NCI-H524 treated with DMSO at 0.1 percent for 48 hours (cell line): Measurements from ENCODE around the gene CALM1.

Source experiments
- DNase-seq: peaks from one replicate; lab custom pipeline; 2025; lab: John Stamatoyannopoulos, UW

Gene CALM1

DNA sequence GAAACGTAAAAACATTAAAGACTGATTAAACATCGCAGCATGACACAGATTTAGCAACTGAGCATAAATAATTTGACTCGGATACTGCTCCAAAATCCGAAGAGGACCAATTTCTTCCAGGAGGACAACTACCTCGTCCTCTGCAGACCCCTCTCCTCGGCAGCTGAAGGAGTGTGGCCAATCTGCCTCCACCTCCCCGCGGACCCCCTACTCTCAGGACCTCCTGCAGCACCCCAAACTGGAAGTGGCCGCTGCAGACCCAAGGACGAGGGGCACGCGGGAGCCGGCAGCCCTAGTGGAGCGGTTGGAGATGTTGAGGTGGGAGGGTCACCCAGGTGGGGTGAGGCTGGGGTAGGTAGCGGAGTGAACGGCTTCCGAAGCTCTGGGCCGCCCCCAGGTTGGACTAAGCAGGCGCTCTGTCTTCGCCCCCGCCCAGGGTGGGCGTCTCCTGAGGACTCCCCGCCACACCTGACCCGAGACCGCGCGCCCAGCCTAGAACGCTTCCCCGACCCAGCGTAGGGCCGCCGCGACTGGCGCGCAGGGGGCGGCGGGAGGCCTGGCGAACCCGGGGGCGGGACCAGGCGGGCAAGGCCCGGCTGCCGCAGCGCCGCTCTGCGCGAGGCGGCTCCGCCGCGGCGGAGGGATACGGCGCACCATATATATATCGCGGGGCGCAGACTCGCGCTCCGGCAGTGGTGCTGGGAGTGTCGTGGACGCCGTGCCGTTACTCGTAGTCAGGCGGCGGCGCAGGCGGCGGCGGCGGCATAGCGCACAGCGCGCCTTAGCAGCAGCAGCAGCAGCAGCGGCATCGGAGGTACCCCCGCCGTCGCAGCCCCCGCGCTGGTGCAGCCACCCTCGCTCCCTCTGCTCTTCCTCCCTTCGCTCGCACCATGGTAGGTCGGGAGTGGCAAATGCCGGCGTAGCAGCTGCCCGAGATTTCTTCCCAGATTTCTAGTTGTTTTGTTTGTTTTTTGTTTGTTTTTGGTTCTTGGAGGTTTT, at the start of gene CALM1:
Gene CALM1, plus strand, starts transcription at position 689 of the 999 bp plus-strand sequence. Its CDS starts 202 bp downstream, at position 891.
- DNase-seq, result peak; percentile 76

DNA sequence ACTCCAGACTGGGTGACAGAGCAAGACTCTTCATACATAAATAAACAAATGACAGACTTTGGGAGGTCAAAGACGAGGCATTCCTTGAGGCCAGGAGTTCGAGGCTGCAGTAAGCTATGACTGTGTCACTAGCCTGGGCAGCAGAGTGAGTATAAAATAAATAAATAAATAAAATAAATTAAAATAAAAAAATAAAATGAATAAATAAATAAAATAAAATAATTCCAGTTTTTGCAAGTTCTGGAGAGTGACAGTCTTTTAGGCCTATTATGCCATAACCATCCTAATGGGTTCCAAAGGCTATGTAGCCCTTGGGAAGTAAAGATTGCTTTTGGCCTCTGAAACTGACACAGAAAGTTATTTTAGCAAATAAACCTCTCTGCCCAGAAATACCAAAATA, 48.6 kb upstream of the CALM1 start:
- no peak for DNase-seq

DNA sequence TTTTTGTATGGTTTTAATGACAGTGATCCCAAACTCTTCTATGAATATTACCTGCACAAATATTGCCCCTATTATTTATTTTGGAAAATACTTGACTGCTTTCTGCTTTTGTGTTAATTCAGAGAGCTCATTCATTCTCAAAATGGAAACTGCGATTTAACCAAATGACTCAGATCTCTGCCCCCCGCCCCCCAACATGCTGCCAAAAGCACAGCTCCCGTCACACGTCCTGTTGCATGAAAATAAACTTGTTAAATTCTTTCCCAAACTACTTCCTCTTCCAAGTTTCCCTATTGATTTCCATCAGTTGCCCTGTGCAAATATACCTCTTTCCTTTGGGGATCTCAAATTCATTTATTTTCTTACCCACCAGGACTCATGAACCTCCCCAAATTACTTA, 47.1 kb upstream of the CALM1 start:
- no peak for DNase-seq

DNA sequence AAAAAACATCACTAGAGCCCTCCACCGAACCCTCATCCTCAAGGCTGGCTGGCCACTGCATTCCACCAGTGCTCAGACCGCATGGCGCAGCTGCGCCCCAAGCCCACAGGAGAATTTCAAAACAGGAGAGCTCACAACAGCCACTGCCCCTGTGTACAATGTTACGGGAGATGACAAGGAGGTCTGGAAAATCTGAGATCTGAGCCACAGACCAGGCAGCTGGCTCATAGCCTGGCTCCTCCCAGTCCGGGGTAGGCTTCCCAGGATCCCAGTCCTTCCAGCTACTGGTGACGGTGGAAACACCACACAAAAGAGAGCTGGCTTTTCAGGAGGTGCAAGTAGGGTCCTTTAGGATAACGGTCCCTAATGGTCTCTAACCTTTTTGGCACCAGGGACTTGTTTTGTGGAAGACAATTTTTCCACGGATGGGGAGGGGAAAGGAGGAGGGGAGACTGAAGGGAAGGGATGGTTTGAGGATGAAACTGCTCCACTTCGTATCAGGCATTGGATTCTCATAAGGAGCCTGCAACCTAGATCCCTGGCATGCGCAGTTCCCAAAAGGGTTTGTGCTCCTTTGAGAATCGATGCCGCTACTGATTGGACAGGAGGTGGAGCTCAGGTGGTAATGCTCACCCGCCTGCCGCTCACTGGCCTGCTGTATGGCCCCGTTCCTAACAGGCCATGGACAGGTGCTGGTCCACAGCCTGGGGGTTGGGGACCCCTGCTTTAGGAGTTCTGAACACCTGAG, 42.1 kb upstream of the CALM1 start:
- no peak for DNase-seq

DNA sequence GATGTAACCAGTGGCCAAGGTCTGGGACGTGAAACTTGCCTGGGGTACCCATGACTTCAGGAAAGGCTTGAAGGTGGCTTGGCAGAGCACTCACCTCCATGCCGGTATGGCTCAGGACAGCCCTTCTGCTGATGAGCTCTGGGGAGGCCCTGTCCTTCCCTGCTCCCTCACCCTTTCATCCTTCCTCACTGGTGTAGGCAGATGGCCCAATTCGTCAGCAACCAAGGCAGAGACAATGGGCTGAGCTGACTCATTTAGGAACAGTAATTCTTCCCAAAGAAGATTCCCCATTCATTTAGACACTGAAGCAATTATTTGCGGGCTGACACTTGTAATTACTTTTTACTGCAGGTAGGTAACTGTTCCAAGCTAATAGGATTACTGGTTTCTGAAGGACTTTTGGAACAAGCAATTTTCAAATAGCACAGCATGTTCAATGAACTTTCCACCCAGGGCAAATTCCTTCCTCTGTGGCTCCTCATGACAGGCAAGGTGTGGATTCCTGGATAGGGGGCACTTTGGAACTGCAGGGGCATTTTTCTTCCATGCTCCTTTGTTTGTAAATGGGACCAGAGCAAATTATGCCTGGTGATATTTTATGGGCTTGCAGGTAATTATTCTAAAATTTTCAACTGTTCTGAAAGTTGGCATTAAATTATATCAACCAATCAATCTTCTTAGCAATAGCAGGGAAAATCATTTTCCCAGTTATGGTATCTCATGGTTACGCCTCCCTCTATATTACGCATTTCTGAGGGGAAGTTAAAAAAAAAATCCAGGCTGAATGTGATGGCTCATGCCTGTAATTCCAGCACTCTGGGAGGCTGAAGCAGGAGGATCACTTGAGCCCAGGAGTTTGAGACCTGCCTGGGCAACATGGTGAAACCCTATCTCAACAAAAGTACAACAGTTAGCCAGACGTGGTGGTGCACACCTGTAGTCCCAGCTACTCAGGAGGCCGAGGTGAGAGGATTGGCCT, 41.0 kb upstream of the CALM1 start:
- DNase-seq, result no peak

DNA sequence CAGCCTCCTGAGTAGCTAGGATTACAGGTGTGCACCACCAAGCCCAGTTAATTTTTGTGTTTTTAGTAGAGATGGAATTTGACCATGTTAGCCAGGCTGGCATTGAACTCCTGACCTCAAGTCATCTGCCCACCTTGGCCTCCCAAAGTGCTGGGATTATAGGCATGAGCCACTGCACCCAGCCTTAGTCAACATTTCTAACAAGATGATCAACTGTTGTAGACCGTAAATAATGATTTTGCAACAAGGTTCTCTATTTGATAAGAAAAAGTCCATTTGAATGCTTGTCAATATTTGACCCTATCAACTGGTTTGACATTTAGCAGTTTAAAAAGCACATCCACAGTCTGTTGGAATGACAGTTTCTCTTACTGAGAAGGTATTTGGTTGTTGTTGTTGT, 39.9 kb upstream of the CALM1 start:
- no peak for DNase-seq

DNA sequence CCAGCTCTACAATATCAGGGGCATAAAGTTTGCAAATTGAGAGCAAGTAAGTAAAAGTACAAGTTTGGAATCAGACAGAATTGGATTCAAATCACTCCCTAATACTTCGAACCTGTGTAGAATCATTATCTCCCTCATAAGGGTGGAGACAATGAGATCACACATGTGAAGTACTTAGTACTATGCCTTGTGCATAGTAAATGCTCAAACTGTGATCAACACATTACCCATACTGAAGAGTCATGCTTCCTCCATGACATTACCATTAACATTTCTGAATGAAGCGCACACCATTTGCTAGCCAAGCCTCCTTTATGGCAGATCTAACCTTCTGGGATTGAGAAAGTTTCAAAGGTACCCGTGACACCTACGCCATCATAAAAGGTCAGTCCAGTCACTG, 38.5 kb upstream of the CALM1 start:
- no peak for DNase-seq

DNA sequence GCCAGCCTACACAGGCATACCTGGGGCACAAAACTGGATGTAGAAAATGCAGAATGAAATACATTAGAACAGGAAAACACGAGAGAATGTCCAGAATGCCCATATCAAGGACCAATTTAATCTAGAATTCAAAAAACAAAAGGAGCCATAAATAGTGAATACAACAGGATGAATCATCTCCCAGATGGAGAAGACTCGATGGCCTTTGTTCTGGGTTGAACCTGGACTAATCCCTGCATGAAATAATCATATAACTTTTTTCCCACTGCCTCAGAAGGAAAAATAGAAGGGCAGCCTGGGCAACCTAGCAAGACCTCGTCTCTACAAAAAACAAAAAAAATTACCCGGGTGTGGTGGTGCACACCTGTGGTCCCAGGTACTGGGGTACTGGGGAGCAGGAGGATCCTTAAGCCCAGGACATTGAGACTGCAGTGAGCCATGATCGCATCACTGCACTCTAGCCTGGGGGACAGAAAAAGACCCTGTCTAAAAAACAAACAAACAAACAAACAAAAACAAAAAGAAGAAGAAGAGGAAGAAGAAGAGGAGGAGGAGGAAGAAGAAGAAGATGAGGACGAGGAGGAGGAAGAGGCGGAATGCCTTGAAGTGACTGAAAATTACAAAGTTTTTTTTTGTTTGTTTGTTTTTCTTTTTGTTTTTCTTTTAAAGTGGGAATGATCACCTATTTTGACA, 34.8 kb upstream of the CALM1 start:
- DNase-seq, result no peak

DNA sequence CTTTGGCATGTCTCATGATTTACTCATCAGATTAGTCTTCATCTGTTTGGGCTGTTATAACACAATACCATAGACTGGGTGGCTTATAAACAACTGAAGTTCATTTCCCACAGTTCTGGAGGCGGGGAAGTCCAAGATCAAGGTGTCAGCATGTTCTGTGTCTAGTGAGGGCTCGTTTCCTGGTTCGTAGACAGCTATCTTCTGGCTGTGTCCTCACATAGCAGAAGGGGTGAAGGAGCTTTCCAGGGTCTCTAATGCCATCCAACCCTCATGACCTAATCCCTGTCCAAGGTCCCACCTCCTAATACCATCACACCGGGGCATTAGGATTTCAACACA, 34.3 kb upstream of the CALM1 start:
- DNase-seq, result no peak

DNA sequence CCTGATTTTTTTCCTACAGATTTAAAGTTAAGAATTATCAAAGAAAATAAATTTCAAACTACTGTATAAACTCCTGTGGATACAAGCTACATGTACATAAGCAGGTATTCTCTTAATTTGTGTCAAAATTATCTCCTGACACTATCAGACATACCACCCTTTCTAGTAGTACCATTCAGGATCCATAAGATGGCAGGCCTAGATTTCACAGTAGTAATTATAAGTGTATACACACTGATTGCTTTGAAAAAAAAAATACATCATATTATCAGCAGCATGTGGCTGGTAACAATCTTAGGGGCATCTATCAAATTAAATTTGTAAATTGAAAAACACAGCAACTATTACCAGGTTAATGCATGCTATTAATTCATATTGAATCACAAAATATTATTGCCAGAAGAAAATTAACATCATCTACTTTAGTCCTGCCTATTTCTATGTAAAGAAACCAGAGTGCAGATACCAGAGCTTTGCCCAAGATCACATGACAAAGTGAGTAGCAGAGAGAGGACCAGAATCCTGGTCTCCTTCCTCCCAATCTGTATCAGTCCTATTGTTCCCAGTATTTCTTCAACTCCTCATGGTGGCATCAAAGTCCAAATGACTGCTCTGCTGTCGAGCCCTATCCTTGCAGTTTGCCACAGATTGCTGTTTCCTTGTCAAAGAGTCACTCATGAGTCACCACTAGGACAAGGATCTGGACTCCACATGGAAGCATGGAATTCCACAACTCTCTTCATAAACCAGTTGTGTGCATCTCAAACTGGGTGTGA, 27.7 kb upstream of the CALM1 start:
- DNase-seq, result peak; percentile 2

DNA sequence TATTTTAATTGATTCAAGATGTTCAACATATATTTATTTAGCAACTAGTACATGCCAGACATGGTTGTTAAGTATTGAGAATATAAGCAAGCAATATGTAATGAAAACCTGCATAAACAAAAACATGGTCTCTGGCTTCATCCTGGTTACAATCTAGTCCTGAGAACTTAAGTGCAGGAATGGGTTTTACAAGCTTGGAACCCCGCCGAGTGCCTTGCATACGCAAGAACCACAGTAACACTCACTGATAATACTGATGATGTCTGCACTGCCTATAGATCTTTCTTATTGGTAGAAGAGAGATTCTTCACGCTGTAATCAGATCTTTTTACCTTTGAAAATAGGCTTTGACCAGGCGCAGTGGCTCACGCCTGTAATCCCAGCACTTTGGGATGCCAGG, 22.9 kb upstream of the CALM1 start:
- DNase-seq, result no peak

DNA sequence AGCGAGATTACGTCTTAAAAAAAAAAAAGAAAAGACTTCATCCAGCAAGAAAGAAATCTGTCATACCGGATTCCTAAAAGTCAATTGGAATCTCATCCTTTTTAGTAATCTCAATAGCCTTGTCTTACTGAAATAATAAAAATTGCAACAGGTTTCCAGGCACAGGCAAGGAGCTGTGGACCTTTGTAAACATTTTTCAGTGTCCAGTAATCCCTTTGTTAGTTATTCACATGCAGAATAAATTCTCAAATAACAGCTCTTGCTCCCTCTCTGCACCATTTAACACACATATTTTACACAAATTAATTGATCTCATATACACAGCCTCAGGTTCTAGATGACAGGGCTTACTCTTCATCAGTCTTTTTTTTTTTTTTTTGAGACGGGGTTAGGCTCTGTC, 22.0 kb upstream of the CALM1 start:
- no peak for DNase-seq

DNA sequence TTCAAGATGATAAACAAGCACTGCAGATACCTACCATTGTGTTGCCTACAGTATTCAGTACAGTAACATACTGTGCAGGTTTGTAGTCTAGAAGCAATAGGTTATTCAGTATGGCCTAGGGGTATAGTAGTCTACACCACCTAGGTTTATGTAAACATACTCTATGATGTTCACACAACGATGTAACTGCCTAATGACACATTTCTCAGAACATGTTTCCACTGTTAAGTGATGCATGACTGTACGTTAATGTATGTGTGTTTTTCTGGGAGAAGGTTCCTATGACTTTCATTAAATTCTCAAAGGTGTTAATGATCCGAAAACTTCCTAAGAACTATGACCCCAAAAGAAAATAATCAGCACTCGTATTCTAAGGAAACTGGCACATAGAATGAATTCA, 20.9 kb upstream of the CALM1 start:
- no peak for DNase-seq

DNA sequence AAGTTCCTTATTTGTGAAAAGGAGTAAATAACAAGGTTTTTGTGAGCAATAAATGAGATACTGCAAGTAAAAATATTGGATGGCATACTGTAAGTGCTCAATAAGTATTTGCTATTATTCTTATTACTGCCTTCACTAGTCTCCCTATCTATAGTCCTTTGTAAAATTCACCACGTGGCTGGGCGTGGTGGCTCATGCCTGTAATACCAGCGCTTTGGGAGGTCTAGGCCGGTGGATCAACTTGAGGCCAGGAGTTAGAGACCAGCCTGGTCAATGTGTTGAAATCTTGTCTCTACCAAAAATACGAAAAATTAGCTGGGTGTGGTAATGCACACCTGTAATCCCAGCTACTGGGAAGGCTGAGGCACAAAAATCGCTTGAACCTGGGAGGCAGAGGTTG, 18.6 kb upstream of the CALM1 start:
- no peak for DNase-seq

DNA sequence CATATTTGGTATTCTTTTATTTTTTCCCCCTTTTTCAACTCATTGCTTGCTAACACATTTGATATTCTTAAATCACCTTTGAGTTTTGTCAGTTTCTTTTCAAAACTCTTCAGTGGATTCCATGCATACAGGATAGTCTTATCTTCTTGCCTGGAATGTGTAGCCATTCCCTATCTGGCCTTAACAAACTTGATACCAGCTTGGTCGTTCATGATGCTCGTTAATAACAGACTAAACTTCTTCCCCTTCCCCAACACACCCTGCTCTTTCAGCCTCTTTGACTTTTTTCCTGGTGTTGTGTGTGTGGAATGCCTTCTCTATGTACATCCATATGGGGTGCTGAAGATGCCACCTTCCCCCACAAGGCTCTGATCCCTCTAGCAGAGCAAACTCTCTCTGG, 17.7 kb upstream of the CALM1 start:
- DNase-seq, result no peak

DNA sequence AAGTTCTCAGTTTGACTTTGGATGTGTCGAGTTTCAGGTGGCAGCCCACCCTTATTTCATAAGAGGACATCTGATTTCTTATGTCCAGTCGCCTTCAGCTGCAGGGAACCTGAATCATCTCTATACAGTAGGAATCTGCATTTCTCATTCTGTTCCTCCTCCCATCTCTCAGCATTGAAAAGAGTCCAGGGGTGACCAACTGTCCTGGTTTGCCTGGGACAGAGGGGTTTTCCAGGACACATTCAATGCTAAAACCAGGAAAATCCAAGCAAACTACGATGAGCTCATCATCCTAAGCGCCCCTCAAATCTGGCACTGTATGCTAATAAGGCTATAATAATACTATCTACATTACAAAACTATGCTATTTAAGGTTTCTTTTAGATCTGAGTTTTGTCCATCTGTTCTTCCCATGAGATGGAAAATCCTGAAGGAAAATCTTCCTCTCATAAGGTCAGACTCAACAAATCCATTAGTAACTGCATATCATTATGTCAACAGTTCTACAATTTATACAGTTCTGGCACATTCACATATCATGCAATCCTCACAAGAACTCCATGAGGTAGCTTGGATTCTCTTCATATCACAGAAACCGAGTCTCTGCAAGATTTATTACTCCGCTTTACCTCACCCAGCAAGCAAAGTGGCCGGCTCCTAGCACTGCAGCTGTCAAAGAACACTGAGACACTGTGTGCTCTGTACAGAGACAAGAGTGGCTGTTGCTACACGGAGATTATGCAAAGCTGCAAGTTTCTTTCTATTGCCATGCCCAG, 15.6 kb upstream of the CALM1 start:
- peak; percentile 41 for DNase-seq

DNA sequence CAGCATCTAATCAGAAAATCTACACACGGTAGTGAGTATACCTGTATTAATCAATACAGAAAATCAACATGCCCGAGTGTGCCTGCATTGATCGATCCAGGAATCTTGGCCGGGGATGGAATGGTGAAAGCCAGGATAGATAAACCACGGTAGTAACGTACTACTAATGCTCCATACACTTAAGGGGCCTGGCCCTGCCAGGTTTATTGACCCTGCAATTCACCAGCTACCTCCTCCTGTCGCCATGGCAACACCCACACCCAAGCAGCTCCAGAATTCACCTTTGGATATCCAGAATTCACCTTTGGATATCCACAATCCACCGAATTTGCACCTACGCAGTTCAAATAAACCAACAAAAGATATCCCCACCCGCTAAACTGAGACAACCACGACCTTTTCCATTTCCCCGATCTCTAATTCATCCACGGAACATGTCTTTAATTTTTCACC, 14.8 kb upstream of the CALM1 start:
- peak; percentile 19 for DNase-seq

DNA sequence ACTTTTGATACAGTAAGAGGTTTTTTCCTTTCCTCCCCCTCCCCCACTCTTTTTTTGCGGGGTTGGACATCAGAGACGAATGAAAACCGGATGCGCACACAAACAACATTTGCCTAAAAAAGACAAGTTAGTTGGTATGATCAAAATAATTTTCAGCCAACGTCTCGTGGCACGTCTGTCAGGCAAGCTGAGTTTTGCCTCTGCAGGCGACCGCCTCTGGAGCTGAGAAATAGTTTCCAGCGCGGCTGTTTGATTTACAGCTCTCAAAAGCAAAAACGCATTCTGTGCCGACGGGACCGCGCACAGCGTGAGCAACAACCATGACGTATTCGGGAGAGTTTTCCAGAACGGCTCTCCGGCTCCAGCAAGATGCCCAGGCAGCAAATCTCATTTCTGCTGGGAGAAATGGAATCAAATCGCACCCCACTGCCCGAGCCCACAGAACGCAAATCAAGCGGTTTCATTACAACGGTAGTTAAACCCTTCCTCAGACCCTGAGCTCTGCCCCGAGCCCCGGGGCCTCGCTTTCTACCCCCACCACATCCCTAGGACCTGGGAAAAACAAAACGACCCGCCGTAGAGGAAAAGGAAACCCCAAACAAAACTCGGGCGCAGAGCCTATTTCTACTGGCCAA, 14.2 kb upstream of the CALM1 start:
- no peak for DNase-seq

DNA sequence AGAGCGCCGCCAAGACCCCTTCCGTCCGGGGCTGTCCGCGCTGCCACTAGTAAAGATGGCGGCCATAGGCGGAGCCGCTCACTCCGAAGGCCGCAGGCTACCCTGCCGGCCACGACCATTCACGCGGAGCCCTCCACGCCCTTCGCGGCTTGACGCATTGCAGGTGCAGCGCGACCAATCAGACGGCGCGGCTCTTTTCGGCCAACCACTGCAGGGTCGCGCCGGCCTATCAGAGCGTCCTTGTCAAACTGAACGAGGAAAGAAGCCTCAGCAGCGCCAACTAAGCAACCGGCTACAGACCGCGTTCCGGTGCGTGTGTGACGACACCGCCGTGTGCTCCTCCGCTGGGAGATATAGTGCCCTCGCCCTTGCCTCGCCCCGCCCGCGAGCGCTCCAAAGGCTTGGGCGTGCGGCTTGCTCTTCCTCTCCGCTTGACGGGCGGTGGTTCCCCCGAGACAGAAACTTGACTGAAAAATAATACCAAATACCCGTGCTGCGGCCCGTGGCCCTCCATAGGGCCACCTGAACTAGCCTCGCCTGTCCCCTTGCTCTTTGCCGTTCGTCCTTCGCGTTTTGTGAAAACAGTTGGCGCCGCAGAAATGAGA, 13.6 kb upstream of the CALM1 start:
- peak; percentile 99 for DNase-seq
